Measurements from ENCODE around the gene TMEM38B. TPM values are rescaled to one million over a fixed set of nuclear protein-coding genes. Genes with fewer than 3 reads are reported as not detected.

The TMEM38B gene
- total and polyA plus RNA-seq, 2 experiments from 2014 or later: 9.4 to 14.7 TPM

DNA sequence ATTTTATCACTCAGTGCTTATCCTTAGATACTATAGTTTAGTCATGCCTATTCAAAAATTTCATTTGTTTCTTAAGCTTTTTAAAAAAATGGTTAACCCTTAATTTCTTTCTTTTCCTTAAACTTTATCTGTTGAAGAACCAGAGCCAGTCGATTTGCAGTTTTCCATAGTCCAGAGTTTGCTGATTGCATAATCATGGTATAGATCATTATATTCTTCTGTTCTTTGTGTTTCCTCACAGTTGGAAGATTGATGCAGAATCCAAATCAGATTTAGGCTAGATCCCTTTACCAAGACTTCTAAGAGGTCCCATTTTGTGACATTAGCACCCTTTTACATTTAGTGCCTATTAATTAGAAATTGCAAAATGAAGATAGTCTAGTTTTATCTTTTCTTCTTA is 18.0 kb downstream of the TMEM38B start:
- Histone ChIP-seq H3F3A (replicated peaks; ENCODE audit: low read depth) (no peaks in the 10 kb centered on the region), H3K4me1 (ENCODE audit: insufficient read depth) (no peaks in the 10 kb centered on the region), H3K4me2 (no peak overlapping the region), H4K20me1 (replicated peaks; ENCODE audit: insufficient read depth) (no peaks in the 10 kb centered on the region), H2AFZ (no peak overlapping the region), H3K27ac (ENCODE audit: low read depth) (no peak overlapping the region), H3K4me3 (no peak overlapping the region), H3K27me3 (ENCODE audit: insufficient read depth) (no peaks in the 10 kb centered on the region), H3K36me3 (ENCODE audit: insufficient read depth) (no peaks in the 10 kb centered on the region), H3K79me2 (replicated peaks; ENCODE audit: insufficient read depth) (no peaks in the 10 kb centered on the region), H3K9me2 (ENCODE audit: insufficient read depth) (no peaks in the 10 kb centered on the region)
- no peak overlapping the region for H3K27ac Mint-ChIP-seq
- 0 out of 3 replicates have a peak, but pooled peaks cover 7% of the 10 kb centered on the region for H3K36me3 Mint-ChIP-seq (ENCODE audit: low read depth)
- DNase-seq (ENCODE audit: low spot score): no peak
- no peaks in the 10 kb centered on the region for H3K9me3 Mint-ChIP-seq
- H3K27me3 Mint-ChIP-seq (ENCODE audit: insufficient read depth, low read depth, poor library complexity): peaks cover 2% of the 10 kb centered on the region
- no peak for ATAC-seq
- TF ChIP-seq, protein P1, sequence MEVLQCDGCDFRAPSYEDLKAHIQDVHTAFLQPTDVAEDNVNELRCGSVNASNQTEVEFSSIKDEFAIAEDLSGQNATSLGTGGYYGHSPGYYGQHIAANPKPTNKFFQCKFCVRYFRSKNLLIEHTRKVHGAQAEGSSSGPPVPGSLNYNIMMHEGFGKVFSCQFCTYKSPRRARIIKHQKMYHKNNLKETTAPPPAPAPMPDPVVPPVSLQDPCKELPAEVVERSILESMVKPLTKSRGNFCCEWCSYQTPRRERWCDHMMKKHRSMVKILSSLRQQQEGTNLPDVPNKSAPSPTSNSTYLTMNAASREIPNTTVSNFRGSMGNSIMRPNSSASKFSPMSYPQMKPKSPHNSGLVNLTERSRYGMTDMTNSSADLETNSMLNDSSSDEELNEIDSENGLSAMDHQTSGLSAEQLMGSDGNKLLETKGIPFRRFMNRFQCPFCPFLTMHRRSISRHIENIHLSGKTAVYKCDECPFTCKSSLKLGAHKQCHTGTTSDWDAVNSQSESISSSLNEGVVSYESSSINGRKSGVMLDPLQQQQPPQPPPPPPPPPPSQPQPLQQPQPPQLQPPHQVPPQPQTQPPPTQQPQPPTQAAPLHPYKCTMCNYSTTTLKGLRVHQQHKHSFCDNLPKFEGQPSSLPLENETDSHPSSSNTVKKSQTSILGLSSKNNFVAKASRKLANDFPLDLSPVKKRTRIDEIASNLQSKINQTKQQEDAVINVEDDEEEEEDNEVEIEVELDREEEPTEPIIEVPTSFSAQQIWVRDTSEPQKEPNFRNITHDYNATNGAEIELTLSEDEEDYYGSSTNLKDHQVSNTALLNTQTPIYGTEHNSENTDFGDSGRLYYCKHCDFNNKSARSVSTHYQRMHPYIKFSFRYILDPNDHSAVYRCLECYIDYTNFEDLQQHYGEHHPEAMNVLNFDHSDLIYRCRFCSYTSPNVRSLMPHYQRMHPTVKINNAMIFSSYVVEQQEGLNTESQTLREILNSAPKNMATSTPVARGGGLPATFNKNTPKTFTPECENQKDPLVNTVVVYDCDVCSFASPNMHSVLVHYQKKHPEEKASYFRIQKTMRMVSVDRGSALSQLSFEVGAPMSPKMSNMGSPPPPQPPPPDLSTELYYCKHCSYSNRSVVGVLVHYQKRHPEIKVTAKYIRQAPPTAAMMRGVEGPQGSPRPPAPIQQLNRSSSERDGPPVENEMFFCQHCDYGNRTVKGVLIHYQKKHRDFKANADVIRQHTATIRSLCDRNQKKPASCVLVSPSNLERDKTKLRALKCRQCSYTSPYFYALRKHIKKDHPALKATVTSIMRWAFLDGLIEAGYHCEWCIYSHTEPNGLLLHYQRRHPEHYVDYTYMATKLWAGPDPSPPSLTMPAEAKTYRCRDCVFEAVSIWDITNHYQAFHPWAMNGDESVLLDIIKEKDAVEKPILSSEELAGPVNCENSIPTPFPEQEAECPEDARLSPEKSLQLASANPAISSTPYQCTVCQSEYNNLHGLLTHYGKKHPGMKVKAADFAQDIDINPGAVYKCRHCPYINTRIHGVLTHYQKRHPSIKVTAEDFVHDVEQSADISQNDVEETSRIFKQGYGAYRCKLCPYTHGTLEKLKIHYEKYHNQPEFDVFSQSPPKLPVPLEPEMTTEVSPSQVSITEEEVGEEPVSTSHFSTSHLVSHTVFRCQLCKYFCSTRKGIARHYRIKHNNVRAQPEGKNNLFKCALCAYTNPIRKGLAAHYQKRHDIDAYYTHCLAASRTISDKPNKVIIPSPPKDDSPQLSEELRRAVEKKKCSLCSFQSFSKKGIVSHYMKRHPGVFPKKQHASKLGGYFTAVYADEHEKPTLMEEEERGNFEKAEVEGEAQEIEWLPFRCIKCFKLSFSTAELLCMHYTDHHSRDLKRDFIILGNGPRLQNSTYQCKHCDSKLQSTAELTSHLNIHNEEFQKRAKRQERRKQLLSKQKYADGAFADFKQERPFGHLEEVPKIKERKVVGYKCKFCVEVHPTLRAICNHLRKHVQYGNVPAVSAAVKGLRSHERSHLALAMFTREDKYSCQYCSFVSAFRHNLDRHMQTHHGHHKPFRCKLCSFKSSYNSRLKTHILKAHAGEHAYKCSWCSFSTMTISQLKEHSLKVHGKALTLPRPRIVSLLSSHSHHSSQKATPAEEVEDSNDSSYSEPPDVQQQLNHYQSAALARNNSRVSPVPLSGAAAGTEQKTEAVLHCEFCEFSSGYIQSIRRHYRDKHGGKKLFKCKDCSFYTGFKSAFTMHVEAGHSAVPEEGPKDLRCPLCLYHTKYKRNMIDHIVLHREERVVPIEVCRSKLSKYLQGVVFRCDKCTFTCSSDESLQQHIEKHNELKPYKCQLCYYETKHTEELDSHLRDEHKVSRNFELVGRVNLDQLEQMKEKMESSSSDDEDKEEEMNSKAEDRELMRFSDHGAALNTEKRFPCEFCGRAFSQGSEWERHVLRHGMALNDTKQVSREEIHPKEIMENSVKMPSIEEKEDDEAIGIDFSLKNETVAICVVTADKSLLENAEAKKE (CRISPR knock-in tag; IDR thresholded peaks at IDR 0.05): no peak
- TF ChIP-seq ZNF114 (CRISPR knock-in tag; IDR thresholded peaks at IDR 0.05): no peak
- TF ChIP-seq CREB1 (CRISPR knock-in tag; IDR thresholded peaks at IDR 0.05; ENCODE audit: low read depth): no peak
- no peak for TF ChIP-seq POLR2AphosphoS5 (IDR thresholded peaks at IDR 0.05; ENCODE audit: low read depth)
- TF ChIP-seq EZH2 (IDR thresholded peaks at IDR 0.05; ENCODE audit: low read depth, unreplicated experiment): no peak
- TF ChIP-seq EZH2phosphoT487 (IDR thresholded peaks at IDR 0.05; ENCODE audit: unreplicated experiment): no peak
- no peak overlapping the region for H3K4me3 Mint-ChIP-seq
- no peaks in the 10 kb centered on the region for H3K4me1 Mint-ChIP-seq

- peaks cover 2% of the 10 kb centered on the region for H3K27me3 Mint-ChIP-seq (ENCODE audit: insufficient read depth, low read depth, poor library complexity)
- Histone ChIP-seq H3K79me2 (replicated peaks; ENCODE audit: insufficient read depth) (no peaks in the 10 kb centered on the region), H4K20me1 (replicated peaks; ENCODE audit: insufficient read depth) (no peaks in the 10 kb centered on the region), H3K4me2 (no peak overlapping the region), H3K9me2 (ENCODE audit: insufficient read depth) (no peaks in the 10 kb centered on the region), H3K4me3 (no peak overlapping the region), H3K27me3 (ENCODE audit: insufficient read depth) (no peaks in the 10 kb centered on the region), H2AFZ (no peak overlapping the region), H3F3A (replicated peaks; ENCODE audit: low read depth) (no peaks in the 10 kb centered on the region), H3K27ac (ENCODE audit: low read depth) (no peak overlapping the region), H3K36me3 (ENCODE audit: insufficient read depth) (no peaks in the 10 kb centered on the region), H3K4me1 (ENCODE audit: insufficient read depth) (no peaks in the 10 kb centered on the region)
- no peak overlapping the region for H3K27ac Mint-ChIP-seq
- no peak for ATAC-seq
- 0 out of 3 replicates have a peak, but pooled peaks cover 7% of the 10 kb centered on the region for H3K36me3 Mint-ChIP-seq (ENCODE audit: low read depth)
- no peak overlapping the region for H3K4me3 Mint-ChIP-seq
- H3K9me3 Mint-ChIP-seq: no peaks in the 10 kb centered on the region
- DNase-seq (ENCODE audit: low spot score): no peak
- H3K4me1 Mint-ChIP-seq: no peaks in the 10 kb centered on the region
- TF ChIP-seq JUNB (IDR thresholded peaks at IDR 0.05; ENCODE audit: unreplicated experiment): no peak
- TF ChIP-seq, protein P2, sequence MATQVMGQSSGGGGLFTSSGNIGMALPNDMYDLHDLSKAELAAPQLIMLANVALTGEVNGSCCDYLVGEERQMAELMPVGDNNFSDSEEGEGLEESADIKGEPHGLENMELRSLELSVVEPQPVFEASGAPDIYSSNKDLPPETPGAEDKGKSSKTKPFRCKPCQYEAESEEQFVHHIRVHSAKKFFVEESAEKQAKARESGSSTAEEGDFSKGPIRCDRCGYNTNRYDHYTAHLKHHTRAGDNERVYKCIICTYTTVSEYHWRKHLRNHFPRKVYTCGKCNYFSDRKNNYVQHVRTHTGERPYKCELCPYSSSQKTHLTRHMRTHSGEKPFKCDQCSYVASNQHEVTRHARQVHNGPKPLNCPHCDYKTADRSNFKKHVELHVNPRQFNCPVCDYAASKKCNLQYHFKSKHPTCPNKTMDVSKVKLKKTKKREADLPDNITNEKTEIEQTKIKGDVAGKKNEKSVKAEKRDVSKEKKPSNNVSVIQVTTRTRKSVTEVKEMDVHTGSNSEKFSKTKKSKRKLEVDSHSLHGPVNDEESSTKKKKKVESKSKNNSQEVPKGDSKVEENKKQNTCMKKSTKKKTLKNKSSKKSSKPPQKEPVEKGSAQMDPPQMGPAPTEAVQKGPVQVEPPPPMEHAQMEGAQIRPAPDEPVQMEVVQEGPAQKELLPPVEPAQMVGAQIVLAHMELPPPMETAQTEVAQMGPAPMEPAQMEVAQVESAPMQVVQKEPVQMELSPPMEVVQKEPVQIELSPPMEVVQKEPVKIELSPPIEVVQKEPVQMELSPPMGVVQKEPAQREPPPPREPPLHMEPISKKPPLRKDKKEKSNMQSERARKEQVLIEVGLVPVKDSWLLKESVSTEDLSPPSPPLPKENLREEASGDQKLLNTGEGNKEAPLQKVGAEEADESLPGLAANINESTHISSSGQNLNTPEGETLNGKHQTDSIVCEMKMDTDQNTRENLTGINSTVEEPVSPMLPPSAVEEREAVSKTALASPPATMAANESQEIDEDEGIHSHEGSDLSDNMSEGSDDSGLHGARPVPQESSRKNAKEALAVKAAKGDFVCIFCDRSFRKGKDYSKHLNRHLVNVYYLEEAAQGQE (IDR thresholded peaks at IDR 0.05; ENCODE audit: unreplicated experiment): no peak
- TF ChIP-seq NANOG (IDR thresholded peaks at IDR 0.05; ENCODE audit: borderline replicate concordance): no peak
Observed at GRCh38 chr9:105712773-105713172, 18.4 kb downstream of the TMEM38B start.

All from GM23338 (cell line).